Fibroblast of lung (primary cell): Measurements from ENCODE around the gene BLOC1S3. TPM values are rescaled to one million over a fixed set of nuclear protein-coding genes. Genes with fewer than 3 reads are reported as not detected.

Experiments
- DNase-seq, 2 donors: peaks; one replicate each; pipeline versions ENCODE4 v3.0.0 to v3.0.0-alpha.2; 2010; ENCODE audit warnings: low read depth in 2 of 2
- H2AFZ ChIP-seq: 2 replicates; pipeline ENCODE4 v1.5.1; 2012; ENCODE audit warnings: low read length, control low read depth, inconsistent platforms
- H3K27ac ChIP-seq: 2 replicates; pipeline ENCODE4 v1.5.1; 2011; ENCODE audit warnings: low read length, control low read depth; ENCODE audit not compliant: insufficient read depth
- H3K27me3 ChIP-seq: 2 replicates; pipeline ENCODE4 v1.5.1; 2011; ENCODE audit warnings: mild to moderate bottlenecking, low read length; ENCODE audit not compliant: control insufficient read depth, insufficient read depth
- H3K36me3 ChIP-seq: 2 replicates; pipeline ENCODE4 v1.5.1; 2011; ENCODE audit warnings: low read length; ENCODE audit not compliant: control insufficient read depth, insufficient read depth
- H3K4me1 ChIP-seq: 2 replicates; pipeline ENCODE4 v1.5.1; 2011; ENCODE audit warnings: low read length; ENCODE audit not compliant: control insufficient read depth, insufficient read depth; ENCODE audit errors: extremely low read depth
- H3K4me2 ChIP-seq: 2 replicates; pipeline ENCODE4 v1.5.1; 2011; ENCODE audit warnings: low read length, control low read depth; ENCODE audit not compliant: insufficient read depth; ENCODE audit errors: extremely low read depth
- H3K4me3 ChIP-seq, 4 experiments: fragments of 200-600 bp in 1 of 4; sonication (generic) in 1 of 4; replicated peaks in 1 of 4; 2 replicates each; pipeline ENCODE4 v1.5.1; 2011 to 2016; ENCODE audit warnings: low read length in 4 of 4, low read depth in 3 of 4, mild to moderate bottlenecking in 3 of 4, control low read depth in 2 of 4, inconsistent platforms in 1 of 4, mixed read lengths in 1 of 4; ENCODE audit not compliant: insufficient read depth in 1 of 4; ENCODE audit errors: control extremely low read depth in 1 of 4
- H3K79me2 ChIP-seq: 2 replicates; pipeline ENCODE4 v1.5.1; 2012; ENCODE audit warnings: mild to moderate bottlenecking, low read length, inconsistent platforms; ENCODE audit not compliant: control insufficient read depth, insufficient read depth
- H3K9ac ChIP-seq: 2 replicates; pipeline ENCODE4 v1.5.1; 2011; ENCODE audit warnings: mild to moderate bottlenecking, low read length, control low read depth; ENCODE audit not compliant: insufficient read depth
- H3K9me3 ChIP-seq: 2 replicates; pipeline ENCODE4 v1.5.1; 2012; ENCODE audit warnings: low read depth, low read length; ENCODE audit not compliant: control insufficient read depth, insufficient read depth
- H4K20me1 ChIP-seq: 2 replicates; pipeline ENCODE4 v1.5.1; 2011; ENCODE audit warnings: low read length; ENCODE audit not compliant: control insufficient read depth, insufficient read depth; ENCODE audit errors: extremely low read depth
- EZH2 ChIP-seq: IDR thresholded peaks from 2 replicates; pipeline ENCODE4 v1.5.1; 2012; ENCODE audit warnings: low read length, control low read depth, mild to moderate bottlenecking; ENCODE audit errors: missing control alignments
- polyA plus RNA-seq, 2 donors: library from polyadenylated mRNA; depleted of rRNA in 1 of 2; stranded (reverse) in 1 of 2; unstranded in 1 of 2; fragments of >200 nt; gene quantifications; 2 replicates each; pipeline ENCODE4 v1.2.1, GENCODE V29; 2011 to 2012; ENCODE audit warnings: missing spikeins in 1 of 2
- total RNA-seq: library from RNA; depleted of rRNA; stranded (reverse); fragments of >200 nt; gene quantifications from 2 replicates; pipeline ENCODE4 v1.2.1, GENCODE V29; 2014
- TF ChIP-seq, protein P1 (sequence below), 2 donors: IDR thresholded peaks in 1 of 2; conservative IDR thresholded peaks in 1 of 2; 1 replicate in 1 of 2; 2 replicates in 1 of 2; pipeline ENCODE4 v1.5.1; 2011 to 2012; ENCODE audit warnings: low read length in 2 of 2, control low read depth in 1 of 2, inconsistent platforms in 1 of 2, low read depth in 1 of 2, mild to moderate bottlenecking in 1 of 2

The BLOC1S3 gene
- total and polyA plus RNA-seq, 2 donors (not counting 1 experiment from before 2014, with no cell fraction given) = 3.8 to 5.6 TPM

DNA sequence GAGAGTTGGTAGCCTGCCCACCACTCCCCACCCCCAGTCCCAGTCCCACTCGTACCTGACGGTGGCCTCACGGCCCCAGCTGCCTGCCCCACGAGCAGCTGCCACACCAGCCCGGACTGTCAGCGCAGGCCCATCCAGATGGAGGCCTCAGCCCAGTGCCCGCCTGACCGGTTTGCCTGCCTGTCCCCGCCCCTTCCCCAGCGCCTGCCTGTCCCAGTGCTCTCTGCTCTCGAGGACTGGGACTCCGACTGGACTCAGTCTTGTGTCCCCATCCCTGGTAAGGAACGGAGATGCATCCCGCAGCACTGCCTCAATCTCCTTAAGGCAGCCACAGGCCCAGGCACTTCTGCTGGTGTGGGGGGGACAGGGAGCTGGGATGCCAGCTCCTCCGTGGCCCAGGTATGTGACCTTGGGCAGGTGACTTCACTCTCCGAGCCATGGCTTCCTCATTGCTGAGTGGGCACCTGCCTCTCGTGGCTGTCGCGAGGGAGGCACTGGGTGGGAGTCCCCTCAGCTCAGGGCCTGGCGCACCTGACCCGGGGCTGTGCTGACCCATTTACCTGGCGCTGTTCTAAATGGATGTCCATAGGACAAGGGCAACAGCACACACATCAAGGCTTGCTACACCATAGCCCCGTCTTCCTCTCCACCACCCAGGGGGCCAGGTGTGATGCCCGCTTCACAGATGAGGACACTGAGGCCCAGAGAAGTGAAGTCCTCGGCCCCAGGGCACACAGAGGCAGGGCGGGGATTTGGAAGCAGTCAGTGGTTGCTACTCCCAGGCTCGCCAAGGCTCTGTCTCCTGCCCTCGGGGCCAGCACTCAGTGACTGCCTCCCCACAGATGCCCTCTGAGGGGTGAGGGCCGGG lies 17.5 kb upstream of the BLOC1S3 start, which contains the start of gene NKPD1:
NKPD1 (minus strand) TSS at position 113 of the 868 bp plus-strand sequence. CDS start 832 bp downstream, outside the sequence.
- DNase-seq = no peak

DNA sequence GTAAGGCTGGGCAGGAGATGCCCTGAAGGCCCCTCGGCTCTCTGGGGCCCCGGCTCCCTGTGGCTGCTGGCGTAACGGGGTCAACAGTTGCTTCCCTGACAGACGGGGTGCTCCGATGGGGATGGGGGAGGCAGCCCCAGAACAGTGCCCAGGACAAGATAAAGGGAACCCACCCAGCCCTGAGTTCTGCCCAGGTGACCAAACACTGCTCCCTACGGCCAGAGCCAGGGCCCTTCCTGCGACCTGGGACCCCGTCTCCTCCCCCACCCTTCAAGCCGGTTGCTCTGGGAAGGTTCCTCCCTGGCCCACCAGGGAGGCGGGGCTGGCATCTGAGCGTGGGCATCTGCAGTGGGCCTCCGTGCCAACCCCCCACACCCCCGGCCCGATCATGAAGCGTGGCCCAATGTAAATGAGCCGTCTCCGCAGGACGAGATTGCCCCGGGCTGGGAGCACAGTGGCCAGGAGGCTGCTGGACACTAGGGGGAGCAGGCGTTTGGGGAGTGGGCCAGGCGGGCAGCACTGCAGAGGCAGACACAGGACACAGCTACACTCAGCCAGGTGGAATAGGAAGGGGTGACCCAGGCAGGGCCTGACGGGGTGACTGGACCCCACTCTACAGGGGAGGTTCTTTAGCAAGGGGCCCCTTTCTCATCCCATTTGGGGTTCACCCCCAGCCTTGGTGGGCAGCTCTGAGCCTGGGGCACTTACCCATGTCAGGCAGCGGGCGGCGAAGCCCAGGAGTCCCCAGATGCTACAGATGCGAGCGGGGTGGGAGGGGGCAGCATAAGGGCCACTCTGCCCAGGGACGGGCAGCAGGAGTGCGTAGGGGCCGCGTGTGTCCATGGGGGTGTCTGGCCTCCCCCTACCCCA lies 16.6 kb upstream of the BLOC1S3 start:
- Histone ChIP-seq H3K36me3 (no peaks in the 10 kb centered on the region), H2AFZ (no peak overlapping the region), H3K9ac (no peak overlapping the region), H3K79me2 (no peaks in the 10 kb centered on the region), H3K4me3 (no peak overlapping the region), H3K27ac (no peak overlapping the region), H3K9me3 (no peaks in the 10 kb centered on the region), H3K4me1 (no peaks in the 10 kb centered on the region), H3K27me3 (peaks cover 6% of the 10 kb centered on the region), H4K20me1 (no peaks in the 10 kb centered on the region), H3K4me2 (no peak overlapping the region)
- no peak for TF ChIP-seq EZH2
- TF ChIP-seq, protein P1, sequence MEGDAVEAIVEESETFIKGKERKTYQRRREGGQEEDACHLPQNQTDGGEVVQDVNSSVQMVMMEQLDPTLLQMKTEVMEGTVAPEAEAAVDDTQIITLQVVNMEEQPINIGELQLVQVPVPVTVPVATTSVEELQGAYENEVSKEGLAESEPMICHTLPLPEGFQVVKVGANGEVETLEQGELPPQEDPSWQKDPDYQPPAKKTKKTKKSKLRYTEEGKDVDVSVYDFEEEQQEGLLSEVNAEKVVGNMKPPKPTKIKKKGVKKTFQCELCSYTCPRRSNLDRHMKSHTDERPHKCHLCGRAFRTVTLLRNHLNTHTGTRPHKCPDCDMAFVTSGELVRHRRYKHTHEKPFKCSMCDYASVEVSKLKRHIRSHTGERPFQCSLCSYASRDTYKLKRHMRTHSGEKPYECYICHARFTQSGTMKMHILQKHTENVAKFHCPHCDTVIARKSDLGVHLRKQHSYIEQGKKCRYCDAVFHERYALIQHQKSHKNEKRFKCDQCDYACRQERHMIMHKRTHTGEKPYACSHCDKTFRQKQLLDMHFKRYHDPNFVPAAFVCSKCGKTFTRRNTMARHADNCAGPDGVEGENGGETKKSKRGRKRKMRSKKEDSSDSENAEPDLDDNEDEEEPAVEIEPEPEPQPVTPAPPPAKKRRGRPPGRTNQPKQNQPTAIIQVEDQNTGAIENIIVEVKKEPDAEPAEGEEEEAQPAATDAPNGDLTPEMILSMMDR (conservative IDR thresholded peaks at IDR 0.05 in 1 of 2, IDR thresholded peaks at IDR 0.05 in 1 of 2; ENCODE audit: low read depth in 1 of 2, low read length in 2 of 2) = peak; percentile 67 to 72
- DNase-seq = peak; percentile 29 to 31

More for the DNA sequence above, 17.5 kb upstream of the BLOC1S3 start, which contains the start of gene NKPD1:
- H4K20me1 ChIP-seq = no peaks in the 10 kb centered on the region
- H3K36me3 ChIP-seq = no peaks in the 10 kb centered on the region
- H3K9ac ChIP-seq = no peak within 1 kb of the TSS
- no peak within 1 kb of the TSS for H2AFZ ChIP-seq
- no peak for TF ChIP-seq EZH2
- TF ChIP-seq, protein P1 (conservative IDR thresholded peaks at IDR 0.05 in 1 of 2, IDR thresholded peaks at IDR 0.05 in 1 of 2; ENCODE audit: low read depth in 1 of 2, low read length in 2 of 2) = no peak
- H3K27me3 ChIP-seq = peaks cover 9% of the 10 kb centered on the region
- H3K9me3 ChIP-seq = no peaks in the 10 kb centered on the region
- no peak within 1 kb of the TSS for H3K4me3 ChIP-seq
- H3K79me2 ChIP-seq = no peaks in the 10 kb centered on the region
- no peak within 1 kb of the TSS for H3K27ac ChIP-seq
- H3K4me2 ChIP-seq = no peak within 1 kb of the TSS
- H3K4me1 ChIP-seq = no peaks in the 10 kb centered on the region

DNA sequence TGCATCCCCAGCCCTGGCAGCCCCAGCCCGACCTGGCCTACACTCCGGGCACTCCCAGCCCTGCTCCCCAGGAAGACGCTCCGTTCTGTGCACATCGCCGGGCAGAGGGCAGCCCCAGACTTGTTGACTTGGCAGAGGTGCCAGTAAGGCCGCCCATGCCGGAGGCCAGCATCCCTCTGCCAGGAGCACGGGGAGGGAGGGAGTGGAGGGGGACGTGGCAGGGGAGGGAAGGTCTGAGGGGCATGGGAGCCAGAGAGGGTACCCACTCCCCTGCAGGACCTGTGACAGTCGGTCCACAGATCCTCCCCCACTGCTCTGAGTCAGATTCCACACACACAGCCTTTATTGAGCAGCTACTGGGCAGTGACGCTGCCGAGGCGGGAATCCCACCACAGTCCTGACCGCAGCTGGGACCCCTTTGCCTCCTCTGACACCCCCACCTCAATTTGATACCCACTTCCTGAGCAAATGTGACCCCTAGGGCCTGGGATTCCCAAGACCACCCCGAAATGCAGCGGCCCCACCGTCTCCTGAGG lies 15.9 kb upstream of the BLOC1S3 start:
- Histone ChIP-seq H2AFZ (no peak overlapping the region), H3K36me3 (no peaks in the 10 kb centered on the region), H3K4me3 (no peak overlapping the region), H3K9ac (no peak overlapping the region), H3K27me3 (peaks cover 6% of the 10 kb centered on the region), H3K4me1 (no peaks in the 10 kb centered on the region), H3K9me3 (no peaks in the 10 kb centered on the region), H3K4me2 (no peak overlapping the region), H4K20me1 (no peaks in the 10 kb centered on the region), H3K79me2 (no peaks in the 10 kb centered on the region), H3K27ac (no peak overlapping the region)
- no peak for TF ChIP-seq EZH2
- TF ChIP-seq, protein P1 (conservative IDR thresholded peaks at IDR 0.05 in 1 of 2, IDR thresholded peaks at IDR 0.05 in 1 of 2; ENCODE audit: low read depth in 1 of 2, low read length in 2 of 2) = no peak
- DNase-seq = no peak
